Measurements from ENCODE around the gene ISM1.

The ISM1 gene

DNA sequence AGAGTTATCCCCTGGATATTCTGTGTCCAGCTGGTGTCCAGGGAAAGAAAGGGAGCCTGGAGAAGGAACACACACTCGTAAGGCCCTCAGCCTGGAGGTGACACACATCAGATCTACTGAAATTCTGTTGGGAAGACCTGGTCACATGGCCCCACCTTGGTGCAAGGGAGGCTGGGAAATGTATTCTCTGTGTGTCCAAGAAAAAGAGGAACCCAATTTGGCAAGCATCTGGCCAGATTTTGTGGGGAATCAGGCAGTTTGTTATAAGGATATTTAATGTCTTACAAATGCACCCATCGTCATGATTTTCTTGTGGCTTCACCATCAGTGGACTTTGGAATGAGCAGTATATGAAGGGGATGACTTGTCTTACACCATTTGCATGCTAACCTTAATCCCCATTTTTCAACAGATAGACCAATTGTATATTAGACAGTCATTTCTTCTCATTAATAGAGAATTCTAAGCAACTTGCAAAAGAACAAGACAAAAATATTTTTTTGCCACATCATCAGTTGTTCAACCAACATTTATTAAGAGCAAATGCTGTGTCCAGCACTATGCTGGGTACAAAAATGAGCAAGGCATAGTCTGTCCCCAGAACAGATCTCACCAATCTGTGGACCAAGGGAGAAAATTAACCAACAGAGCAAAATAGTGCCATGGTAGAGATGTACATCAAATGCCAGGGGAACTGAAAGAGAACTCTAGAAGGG, 59.7 kb downstream of the ISM1 start:
- no peak for DNase-seq

- DNase-seq = no peak
Observed at GRCh38 chr20:13283869-13284829, 63.1 kb downstream of the ISM1 start.

GRCh38 chr20:13284830-13285229, 63.8 kb downstream of the ISM1 start:
- DNase-seq = no peak

DNA sequence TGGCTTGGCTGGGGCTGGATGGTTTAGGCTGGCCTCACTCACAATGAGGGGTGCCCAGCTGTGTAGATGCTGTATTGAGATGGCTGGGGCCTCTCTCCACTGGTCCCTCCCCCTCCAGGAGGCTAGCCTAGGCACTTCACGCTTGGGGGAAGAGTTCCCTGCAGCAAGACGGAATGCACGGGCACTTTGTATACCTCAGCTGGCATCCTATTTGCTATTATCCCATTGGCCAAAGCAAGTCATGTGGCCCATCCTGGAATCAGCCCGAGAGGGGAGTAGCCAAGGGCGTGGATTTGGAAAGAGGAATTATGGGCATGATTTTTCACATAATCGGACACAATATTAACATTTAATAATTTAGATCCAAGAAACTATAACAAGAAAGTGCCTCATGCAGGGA, 64.3 kb downstream of the ISM1 start:
- DNase-seq = no peak

DNA sequence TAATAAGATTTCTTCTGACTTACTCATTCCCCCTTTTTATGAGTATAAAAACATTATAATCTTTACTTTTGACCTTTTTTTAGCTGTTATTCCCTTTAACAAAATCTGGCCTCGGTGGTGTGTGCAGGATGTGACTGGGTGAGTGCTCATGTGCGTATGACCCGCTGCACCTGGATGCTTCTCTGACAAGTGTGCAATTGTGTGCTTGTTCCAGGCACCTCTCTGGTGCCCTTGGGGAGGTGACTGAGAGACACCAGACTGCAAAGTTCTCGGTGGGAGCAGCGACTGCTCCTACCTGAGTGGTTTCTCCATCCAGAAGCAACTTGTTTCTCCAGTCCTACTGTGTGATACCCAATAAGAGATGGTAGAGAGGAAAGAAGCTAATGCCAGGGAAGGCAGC, 65.0 kb downstream of the ISM1 start:
- DNase-seq = no peak

GRCh38 chr20:13286607-13287006, 65.5 kb downstream of the ISM1 start:
- DNase-seq = no peak

DNA sequence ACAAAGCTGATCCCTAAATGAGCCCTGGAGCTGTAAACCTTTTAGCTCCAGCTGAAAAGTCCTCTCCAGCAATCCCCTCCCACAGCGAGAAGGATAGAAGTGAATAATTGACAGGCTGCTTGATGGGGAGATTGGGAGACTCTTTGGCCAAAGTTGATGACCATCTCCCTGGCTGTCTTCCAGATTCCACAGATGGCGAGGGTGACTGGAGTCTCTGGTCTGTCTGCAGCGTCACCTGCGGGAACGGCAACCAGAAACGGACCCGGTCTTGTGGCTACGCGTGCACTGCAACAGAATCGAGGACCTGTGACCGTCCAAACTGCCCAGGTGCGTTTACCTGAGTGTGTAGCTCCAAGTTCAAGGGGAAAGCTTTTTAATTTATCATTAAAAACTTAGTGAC, 67.3 kb downstream of the ISM1 start:
- no peak for DNase-seq

GRCh38 chr20:13289031-13289430, 68.0 kb downstream of the ISM1 start:
- DNase-seq = no peak

GRCh38 chr20:13290724-13291123, 69.7 kb downstream of the ISM1 start:
- no peak for DNase-seq

GRCh38 chr20:13291157-13291556, 70.1 kb downstream of the ISM1 start:
- no peak for DNase-seq

DNA sequence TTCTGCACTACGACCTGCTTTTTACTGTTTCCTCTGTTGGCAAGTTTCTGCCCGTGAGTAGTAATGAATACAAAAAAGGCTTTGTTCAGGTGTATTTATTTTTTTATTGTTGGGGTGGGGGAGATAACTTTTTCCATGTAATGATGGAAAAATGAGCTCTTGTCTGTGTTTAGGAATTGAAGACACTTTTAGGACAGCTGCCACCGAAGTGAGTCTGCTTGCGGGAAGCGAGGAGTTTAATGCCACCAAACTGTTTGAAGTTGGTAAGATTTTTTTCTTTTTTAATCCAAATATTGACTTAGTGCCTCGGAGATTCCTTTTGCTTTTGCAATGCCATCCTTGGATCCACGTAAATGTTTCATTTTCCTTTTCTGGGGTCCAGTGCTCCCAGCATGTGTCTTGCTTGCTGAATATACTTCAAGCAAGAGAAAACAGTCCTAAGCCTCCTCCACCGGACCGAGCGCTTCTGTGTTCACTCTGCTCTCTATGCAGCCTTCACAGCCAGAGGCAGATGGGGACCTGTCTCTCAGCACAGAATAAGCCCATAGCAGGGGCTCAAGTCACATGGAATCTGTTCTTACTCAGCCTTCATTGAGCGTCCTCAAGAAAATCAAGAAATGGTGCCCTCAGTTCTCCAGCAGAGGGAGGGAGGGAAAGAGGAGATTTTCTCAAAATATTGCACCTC, 71.3 kb downstream of the ISM1 start:
- DNase-seq = no peak

- DNase-seq = no peak
Observed at GRCh38 chr20:13294522-13294921, 73.4 kb downstream of the ISM1 start.

GRCh38 chr20:13295637-13296036, 74.6 kb downstream of the ISM1 start:
- no peak for DNase-seq

DNA sequence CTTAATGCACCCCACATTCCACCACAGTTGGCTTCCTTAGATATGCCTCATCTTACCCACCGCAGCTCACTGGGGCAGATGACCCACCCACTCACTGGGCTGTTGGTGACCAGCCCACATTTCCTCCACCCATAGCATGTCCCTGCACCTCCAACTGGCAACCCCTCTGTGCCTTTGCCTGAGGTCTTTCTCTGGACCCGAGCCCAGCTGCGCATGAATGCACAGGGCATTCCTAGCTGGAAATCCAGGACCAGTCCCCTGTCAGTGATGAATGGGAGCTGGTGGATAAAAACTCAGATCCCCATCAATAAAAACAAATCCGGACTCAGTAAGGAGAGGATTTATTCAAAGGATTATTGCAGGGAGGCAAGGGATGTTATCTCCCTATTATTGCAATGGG, 75.0 kb downstream of the ISM1 start:
- no peak for DNase-seq

GRCh38 chr20:13297147-13297899, 76.2 kb downstream of the ISM1 start:
- no peak for DNase-seq

DNA sequence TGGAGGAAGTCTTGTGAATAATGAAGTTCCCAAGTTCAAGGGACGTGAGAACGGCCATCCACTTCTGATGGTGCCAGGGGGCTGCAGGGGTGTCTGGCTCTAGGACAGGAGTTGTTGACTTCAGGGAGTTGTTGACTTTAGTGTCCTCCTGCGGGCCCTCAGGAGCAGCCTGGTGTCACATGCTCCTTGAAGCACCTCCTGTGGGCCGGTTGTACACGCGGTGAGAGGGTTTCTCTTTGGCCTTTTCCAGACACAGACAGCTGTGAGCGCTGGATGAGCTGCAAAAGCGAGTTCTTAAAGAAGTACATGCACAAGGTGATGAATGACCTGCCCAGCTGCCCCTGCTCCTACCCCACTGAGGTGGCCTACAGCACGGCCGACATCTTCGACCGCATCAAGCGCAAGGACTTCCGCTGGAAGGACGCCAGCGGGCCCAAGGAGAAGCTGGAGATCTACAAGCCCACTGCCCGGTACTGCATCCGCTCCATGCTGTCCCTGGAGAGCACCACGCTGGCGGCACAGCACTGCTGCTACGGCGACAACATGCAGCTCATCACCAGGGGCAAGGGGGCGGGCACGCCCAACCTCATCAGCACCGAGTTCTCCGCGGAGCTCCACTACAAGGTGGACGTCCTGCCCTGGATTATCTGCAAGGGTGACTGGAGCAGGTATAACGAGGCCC, 77.8 kb downstream of the ISM1 start:
- no peak for DNase-seq

DNA sequence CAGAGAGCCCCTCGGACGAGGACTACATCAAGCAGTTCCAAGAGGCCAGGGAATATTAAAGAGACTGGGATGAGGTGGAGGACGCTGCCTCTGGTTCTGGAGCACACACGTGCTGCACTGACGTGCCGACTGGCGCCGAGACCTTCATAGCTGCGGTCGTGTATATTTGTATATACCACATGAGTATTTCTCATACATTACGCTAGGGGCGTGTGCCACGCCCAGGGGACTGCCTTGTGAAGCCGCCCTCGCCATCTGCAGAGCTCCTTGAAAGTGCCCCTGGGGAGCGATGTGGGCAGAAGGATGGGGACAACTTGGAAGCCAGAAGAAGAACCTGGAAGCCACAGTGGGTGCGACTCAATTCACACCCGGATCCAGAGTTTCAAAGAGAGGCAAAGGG, 78.3 kb downstream of the ISM1 start:
- DNase-seq = no peak

DNA sequence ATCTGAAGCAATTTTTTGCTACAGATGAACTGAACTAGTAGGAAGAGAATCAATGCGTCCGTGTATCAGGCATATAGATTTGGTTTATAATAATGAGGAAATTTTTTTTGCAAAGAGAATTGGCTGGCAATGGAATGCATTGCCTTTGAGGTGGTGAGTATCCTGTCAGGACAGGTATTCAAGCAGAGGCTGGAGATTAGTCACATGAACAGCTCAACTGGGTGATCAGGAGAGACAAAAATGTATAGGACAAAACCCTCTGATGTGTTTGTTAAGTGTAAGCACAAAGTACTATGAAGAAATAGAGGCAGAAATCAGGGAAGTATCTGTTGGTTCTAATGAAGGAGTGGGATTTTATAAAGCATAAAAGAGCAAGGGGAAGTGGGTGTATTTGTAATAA, 80.5 kb downstream of the ISM1 start:
- DNase-seq = no peak

- DNase-seq = peak in 8 of 51 donors; percentile 1 to 35 (median 11)
Observed at GRCh38 chr20:13302647-13303450, 81.8 kb downstream of the ISM1 start.

DNA sequence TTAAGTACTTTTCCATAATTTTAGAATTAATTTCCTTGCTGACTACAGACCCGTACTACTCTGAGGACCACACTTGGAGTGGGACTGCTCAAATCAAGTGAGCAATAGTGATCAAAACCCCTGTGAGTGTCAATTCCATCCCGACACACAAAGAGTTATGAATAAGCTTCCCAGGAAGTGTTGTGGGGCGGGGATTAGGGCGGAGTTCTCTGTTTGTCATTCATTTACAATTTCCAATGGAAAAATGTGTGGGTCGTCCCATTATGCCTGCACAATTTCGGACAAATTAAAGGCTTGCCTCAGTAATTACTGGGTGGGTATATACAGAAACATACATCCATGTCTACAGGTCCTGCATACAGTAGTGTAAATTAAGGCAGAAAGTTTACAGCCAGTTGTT, 84.2 kb downstream of the ISM1 start:
- DNase-seq = no peak
